GM12864 (cell line): Measurements from ENCODE around the gene EDC3.
A peak's percentile ranks its signal among the peaks of the same experiment; 100 is the strongest.

Experiments used
- DNase-seq: peaks from one replicate; pipeline ENCODE4 v3.0.0-alpha.2; 2011; ENCODE audit warnings: low read depth
- H3K4me3 ChIP-seq: 2 replicates; pipeline ENCODE4 v1.5.1; 2011; ENCODE audit warnings: mild to moderate bottlenecking, low read depth, low read length, control low read depth
- TF ChIP-seq, protein P1 (sequence below): IDR thresholded peaks from 2 replicates; pipeline ENCODE4 v1.5.1; 2011; ENCODE audit warnings: low read depth, mild to moderate bottlenecking, moderate library complexity, low read length, control low read depth, inconsistent platforms; ENCODE audit errors: missing control alignments

The EDC3 gene

DNA sequence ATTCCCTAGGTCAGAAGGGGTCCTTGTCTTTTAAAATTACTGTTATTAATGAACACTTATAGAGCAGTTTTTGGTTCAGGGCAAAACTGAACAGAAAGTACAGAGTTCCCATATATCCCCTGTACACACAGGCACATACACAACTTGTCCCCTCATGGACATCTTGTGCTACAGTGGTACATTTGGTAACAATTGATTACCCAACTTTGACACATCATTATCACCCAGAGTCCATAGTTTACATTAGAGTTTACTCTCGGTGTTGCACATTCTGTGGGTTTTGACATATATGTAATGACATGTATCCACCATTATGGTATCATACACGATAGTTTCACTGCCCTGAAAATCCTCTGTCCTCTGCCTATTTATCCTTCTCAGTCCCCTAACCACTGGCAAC lies 984 bp upstream of the EDC3 start:
- H3K4me3 ChIP-seq: peak overlapping the region; percentile 80; the same call in 1 of the 2 replicates
- TF ChIP-seq, protein P1, sequence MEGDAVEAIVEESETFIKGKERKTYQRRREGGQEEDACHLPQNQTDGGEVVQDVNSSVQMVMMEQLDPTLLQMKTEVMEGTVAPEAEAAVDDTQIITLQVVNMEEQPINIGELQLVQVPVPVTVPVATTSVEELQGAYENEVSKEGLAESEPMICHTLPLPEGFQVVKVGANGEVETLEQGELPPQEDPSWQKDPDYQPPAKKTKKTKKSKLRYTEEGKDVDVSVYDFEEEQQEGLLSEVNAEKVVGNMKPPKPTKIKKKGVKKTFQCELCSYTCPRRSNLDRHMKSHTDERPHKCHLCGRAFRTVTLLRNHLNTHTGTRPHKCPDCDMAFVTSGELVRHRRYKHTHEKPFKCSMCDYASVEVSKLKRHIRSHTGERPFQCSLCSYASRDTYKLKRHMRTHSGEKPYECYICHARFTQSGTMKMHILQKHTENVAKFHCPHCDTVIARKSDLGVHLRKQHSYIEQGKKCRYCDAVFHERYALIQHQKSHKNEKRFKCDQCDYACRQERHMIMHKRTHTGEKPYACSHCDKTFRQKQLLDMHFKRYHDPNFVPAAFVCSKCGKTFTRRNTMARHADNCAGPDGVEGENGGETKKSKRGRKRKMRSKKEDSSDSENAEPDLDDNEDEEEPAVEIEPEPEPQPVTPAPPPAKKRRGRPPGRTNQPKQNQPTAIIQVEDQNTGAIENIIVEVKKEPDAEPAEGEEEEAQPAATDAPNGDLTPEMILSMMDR: no peak
- no peak for DNase-seq

DNA sequence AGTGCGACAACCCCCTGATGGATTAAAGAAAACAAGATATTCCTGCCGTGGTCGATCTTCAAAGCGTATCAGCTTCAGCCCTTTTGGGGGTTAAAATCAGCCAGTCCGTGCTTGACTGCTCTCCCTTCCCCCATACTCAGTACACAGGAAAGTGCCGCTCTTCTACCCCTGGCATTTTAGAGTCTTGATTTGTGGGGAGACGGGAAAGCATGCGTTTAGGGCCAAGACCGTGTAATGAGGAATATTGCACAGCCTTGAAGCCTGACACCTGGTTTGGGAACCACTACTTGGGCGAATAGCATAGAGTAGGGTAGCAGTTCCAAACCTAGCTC lies 540 bp upstream of the EDC3 start:
- peak overlapping the region; percentile 80 for H3K4me3 ChIP-seq
- TF ChIP-seq, protein P1: no peak
- DNase-seq: no peak

DNA sequence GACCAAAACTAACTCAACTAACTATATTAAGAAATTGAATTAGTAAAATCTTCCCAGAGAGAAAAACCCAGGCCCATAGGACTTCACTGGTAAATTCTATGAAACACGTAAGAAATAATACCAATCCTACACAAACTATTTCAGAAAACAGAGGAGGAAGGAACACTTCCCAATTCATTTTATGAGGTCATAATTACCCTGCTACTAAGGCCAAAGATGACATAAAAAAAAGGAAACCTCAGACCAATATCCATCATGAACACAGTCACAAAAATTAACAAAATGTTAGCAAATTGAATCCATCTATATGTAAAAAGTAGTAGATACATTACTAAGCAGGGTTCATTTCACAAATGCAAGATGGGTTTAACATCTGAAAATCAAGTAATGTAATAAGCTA lies 3.5 kb downstream of the EDC3 start:
- TF ChIP-seq, protein P1: no peak
- H3K4me3 ChIP-seq: no peak overlapping the region
- no peak for DNase-seq

DNA sequence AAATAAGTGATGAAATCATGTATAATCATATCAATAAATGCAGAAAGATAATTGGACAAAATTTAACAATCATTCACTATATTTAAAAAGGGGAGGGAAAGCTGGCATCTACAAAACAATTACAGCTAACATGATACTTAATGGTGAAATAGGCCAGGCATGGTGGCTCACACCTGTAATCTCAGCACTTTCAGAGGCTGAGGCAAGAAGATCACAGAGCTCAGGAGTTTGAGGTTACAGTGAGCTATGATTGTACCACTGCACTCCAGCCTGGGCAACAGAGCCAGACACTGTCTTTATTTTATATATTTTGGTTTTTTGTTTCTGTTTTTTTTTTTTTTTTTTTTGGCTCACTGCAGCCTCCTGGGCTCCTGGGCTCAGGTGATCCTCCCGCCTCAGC lies 12.1 kb downstream of the EDC3 start:
- DNase-seq: no peak
- TF ChIP-seq, protein P1: no peak
- no peak overlapping the region for H3K4me3 ChIP-seq

DNA sequence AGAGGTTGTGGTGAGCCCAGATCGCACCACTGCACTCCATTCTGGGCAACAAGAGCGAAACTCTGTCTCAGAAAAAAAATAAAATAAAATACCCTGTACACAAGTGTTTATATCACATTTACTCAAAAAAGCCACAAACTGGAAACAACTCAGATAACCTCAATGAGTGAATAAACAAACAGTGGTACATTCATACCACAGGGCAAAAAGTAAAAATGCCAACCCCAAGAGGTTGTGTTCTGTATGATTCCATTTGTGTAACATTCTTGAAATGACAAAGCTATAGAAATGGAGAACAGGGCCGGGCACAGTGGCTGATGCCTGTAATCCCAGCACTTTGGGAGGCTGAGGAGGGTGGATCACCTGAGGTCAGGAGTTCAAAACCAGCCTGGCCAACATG lies 12.9 kb downstream of the EDC3 start:
- no peak for DNase-seq
- no peak overlapping the region for H3K4me3 ChIP-seq
- TF ChIP-seq, protein P1: no peak

DNA sequence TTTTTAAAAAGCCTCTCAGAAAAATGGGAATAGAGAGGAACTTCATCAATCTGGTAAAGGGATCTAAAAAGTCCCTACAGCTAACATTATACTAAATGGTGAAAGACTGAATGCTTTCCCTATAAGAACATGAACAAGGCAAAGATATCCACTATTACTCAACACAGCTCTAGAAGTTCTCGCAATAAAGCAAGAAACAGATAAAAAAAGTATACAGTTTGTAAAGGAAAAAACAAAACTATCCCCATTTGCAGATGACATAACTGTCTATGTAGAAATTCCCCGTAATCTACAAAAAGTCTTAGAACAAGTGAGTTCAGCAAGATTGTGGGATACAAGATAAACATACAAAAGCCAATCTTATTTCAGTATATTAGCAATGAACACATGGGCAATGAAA lies 15.4 kb downstream of the EDC3 start:
- no peak overlapping the region for H3K4me3 ChIP-seq
- TF ChIP-seq, protein P1: no peak
- DNase-seq: no peak

DNA sequence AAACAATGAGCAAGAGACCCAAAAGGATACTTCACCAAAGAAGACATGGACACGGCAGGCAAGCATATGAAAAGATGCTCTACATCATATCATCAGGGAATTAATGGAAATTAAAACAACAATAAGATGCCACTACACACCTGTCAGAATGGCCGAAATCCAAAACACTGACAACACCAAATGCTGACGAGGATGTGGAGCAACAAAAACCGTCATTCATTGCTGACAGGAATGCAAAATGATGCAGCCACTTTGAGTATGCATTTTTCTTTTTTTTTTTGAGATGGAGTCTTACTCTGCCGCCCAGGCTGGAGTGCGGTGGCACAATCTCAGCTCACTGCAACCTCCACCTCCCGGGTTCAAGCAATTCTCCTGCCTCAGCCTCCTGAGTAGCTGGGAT lies 19.0 kb downstream of the EDC3 start:
- no peak for DNase-seq
- H3K4me3 ChIP-seq: no peak overlapping the region
- TF ChIP-seq, protein P1: no peak
